GM12878 (cell line): ENCODE data around the gene GIPC1. TPM values are rescaled to one million over a fixed set of nuclear protein-coding genes. Genes with fewer than 3 reads are reported as not detected.

ENCODE experiments used
- ASH2L ChIP-seq: fragments of 300-600, 200-600 bp; sonication (generic); IDR thresholded peaks from 2 replicates; pipeline ENCODE4 v1.6.1; 2017; ENCODE audit warnings: low read depth, mild to moderate bottlenecking, borderline replicate concordance
- ATF2 ChIP-seq: IDR thresholded peaks from 2 replicates; pipeline ENCODE4 v1.6.1; 2012; ENCODE audit warnings: low read length, inconsistent platforms
- ATF3 ChIP-seq: IDR thresholded peaks from 2 replicates; pipeline ENCODE4 v1.6.1; 2011; ENCODE audit warnings: low read depth, mild to moderate bottlenecking, low read length, moderate library complexity, borderline replicate concordance; ENCODE audit errors: extremely low read depth
- CREB1 ChIP-seq: IDR thresholded peaks from 2 replicates; pipeline ENCODE4 v1.6.1; 2012; ENCODE audit warnings: low read depth, mild to moderate bottlenecking, inconsistent platforms
- E2F8 ChIP-seq: fragments of 450-650 bp; IDR thresholded peaks from 2 replicates; pipeline ENCODE4 v1.6.1; 2018; ENCODE audit warnings: mild to moderate bottlenecking, low read depth, moderate library complexity; ENCODE audit not compliant: partially characterized antibody
- EED ChIP-seq: sonication (generic); IDR thresholded peaks from 2 replicates; pipeline ENCODE4 v1.6.1; 2016; ENCODE audit warnings: antibody characterized with exemption, low read depth
- HDAC6 ChIP-seq: fragments of 200-600 bp; sonication (generic); IDR thresholded peaks from one replicate; pipeline ENCODE4 v1.8.0; 2017; ENCODE audit warnings: antibody characterized with exemption; ENCODE audit not compliant: unreplicated experiment
- PAX8 ChIP-seq: fragments of 450-650 bp; IDR thresholded peaks from 2 replicates; pipeline ENCODE4 v1.6.1; 2017; ENCODE audit warnings: mild to moderate bottlenecking, moderate library complexity
- PRDM15 ChIP-seq: fragments of 450-650 bp; formaldehyde crosslinking; IDR thresholded peaks from 2 replicates; pipeline ENCODE4 v1.4.0; 2020; ENCODE audit warnings: mild to moderate bottlenecking, moderate library complexity
- RAD51 ChIP-seq: fragments of 450-650 bp; IDR thresholded peaks from 2 replicates; pipeline ENCODE4 v1.6.1; 2016; ENCODE audit warnings: moderate library complexity, mild to moderate bottlenecking, inconsistent platforms
- SKIL ChIP-seq: fragments of 450-650 bp; IDR thresholded peaks from 2 replicates; pipeline ENCODE4 v1.6.1; 2017; ENCODE audit warnings: mild to moderate bottlenecking, low read depth, inconsistent platforms; ENCODE audit not compliant: poor library complexity, severe bottlenecking
- SUZ12 ChIP-seq: fragments of 200-600 bp; sonication (generic); IDR thresholded peaks from one replicate; pipeline ENCODE4 v1.6.1; 2018; ENCODE audit warnings: antibody characterized with exemption, mild to moderate bottlenecking; ENCODE audit not compliant: unreplicated experiment
- USF2 ChIP-seq: IDR thresholded peaks from 2 replicates; pipeline ENCODE4 v1.6.1; 2011; ENCODE audit warnings: low read depth, low read length, improper control_type of control experiment, borderline replicate concordance
- ZSCAN29 ChIP-seq: fragments of 450-650 bp; IDR thresholded peaks from 2 replicates; pipeline ENCODE4 v1.6.1; 2017; ENCODE audit warnings: mild to moderate bottlenecking, moderate library complexity
- polyA plus RNA-seq, 11 experiments: library from polyadenylated mRNA; depleted of rRNA in 4 of 11; unstranded in 6 of 11; stranded (reverse) in 5 of 11; fragments of >200 nt; fragmentation: Nextera tagmentation in 4 of 11; fragmentation: Illumina TruSeq in 1 of 11; extraction: Ambion mirVana in 4 of 11; extraction: Trizol in 1 of 11; gene quantifications; 1 replicate in 1 of 11; 2 replicates in 10 of 11; pipeline versions ENCODE4 v1.2.1 to v1.2.3, GENCODE V29; 2011 to 2016; ENCODE audit warnings: inconsistent platforms in 2 of 11, missing spikeins in 2 of 11, low read depth in 1 of 11
- total RNA-seq, 4 experiments: library from RNA; depleted of rRNA in 3 of 4; stranded (reverse); fragments of >200 nt in 3 of 4; fragmentation: Illumina TruSeq in 1 of 4; extraction: Trizol in 1 of 4; gene quantifications; 2 replicates each; pipeline versions ENCODE4 v1.2.1 to v1.2.3, GENCODE V29; 2013 to 2021

The GIPC1 gene
- total and polyA plus RNA-seq, 10 of the 15 experiments (the other 5 are each of a cell fraction or from before 2014, with no cell fraction given), result 0.47 to 24.1 (median 13.6) TPM

- TF ChIP-seq PRDM15 (CRISPR knock-in tag) (no peak), ZSCAN29 (no peak), EED (no peak), SUZ12 (no peak), CREB1 (no peak), ATF3 (no peak), SKIL (no peak), HDAC6 (no peak), PAX8 (no peak), ASH2L (no peak), E2F8 (no peak), RAD51 (peak; percentile 78), USF2 (no peak; the same call in 1 of the 2 replicates), ATF2 (no peak)
These were observed 63.0 kb downstream of the GIPC1 start, which contains the start of gene PKN1 (continued) for GRCh38 chr19:14432791-14433553.
